Measurements from ENCODE around the gene PRDX2.
A peak's percentile ranks its signal among the peaks of the same experiment; 100 is the strongest.

The PRDX2 gene

DNA sequence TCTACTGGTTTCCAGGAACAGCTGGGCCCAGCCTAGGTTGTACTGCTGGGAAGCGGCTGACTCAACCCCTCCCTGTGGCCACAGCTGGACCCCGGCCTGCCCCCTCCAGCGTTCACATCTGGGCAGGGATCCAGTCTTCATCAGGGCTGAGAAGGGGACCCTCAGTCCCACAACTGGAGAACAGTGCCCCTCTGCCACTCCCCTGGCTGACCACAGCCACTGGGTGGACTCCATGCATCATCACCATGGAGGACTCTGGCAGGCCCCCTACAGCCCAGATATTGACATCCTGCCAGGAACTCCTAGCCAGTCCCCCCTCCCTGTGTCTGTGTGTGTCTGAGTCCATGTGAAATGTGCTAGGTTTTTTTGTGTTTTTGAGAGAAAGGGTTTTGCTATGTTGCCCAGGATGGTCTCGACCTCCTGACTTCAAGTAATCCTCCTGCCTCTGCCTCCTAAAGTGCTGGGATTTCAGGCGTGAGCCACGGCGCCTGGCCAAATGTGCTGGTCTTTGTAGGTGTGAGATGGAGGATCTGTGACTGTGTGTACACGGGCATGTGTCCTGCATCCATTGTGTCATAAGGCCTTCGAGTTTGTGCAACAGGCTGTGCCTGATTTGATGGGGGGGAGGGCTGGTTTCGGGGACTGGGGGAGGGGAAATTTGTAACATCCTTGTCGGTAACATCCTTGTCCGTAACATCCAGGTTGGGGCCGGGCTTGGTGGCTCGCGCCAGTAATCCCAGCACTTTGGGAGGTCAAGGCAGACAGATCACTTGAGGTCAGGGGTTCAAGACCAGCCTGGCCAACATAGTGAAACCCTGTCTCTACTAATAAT lies 22.2 kb downstream of the PRDX2 start:
- no peak for DNase-seq (ENCODE audit: low spot score)

DNA sequence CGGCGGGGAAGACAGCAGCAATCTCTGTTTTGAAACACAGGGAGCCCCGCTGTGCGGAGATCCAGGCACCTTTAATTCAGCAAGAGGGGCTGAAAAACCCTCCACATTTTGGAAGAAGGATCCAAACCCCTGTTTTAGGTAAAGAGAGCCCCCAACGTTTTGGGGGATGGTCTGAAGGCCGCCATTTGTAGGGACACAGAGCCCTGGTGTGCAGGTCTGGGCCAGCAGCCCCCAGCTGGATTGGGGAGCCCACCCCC lies 22.8 kb downstream of the PRDX2 start:
- no peak for DNase-seq (ENCODE audit: low spot score)

DNA sequence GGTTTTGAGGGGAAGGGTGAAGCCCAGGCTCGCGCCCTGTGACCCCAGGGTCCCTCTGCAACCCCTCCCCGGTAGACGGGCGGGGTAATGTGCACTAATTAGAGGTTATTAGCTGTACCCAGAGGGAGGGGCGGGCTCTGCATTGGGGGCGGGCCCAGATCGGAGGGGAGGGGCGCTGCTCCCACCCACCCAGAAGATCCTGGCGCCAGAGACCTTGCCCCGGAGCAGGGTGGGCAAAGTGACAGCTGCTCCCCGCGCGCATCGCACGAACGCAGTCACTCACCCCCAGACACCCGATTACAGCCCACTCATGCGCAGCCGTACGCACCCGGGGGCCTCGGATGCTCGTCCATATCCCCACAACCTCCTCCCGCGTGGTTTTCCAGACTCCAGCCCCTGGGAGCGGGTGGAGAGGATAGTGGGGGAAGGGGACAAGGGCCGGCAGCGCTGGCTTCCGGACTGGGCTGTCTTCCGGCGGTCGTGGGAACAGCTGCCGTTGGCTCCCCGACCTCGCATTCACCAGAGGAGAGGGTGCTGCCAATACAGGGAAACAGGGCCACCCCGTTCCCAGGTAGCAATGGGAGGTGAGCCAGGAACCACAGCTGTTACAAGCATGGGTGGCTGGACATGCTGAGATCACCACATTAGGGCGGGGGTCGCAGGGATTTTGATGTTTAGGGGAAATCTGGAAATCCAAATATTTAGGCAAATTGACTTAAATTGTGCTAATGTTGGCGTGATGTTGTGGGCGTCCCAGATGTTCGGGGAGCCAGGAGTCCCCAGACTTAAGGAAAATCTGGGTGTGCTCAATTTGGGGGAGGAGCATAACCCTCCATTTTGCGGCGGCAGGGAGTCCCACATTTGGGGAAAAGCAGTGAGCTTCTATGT lies 23.3 kb downstream of the PRDX2 start:
- DNase-seq (ENCODE audit: low spot score): peak; percentile 78

DNA sequence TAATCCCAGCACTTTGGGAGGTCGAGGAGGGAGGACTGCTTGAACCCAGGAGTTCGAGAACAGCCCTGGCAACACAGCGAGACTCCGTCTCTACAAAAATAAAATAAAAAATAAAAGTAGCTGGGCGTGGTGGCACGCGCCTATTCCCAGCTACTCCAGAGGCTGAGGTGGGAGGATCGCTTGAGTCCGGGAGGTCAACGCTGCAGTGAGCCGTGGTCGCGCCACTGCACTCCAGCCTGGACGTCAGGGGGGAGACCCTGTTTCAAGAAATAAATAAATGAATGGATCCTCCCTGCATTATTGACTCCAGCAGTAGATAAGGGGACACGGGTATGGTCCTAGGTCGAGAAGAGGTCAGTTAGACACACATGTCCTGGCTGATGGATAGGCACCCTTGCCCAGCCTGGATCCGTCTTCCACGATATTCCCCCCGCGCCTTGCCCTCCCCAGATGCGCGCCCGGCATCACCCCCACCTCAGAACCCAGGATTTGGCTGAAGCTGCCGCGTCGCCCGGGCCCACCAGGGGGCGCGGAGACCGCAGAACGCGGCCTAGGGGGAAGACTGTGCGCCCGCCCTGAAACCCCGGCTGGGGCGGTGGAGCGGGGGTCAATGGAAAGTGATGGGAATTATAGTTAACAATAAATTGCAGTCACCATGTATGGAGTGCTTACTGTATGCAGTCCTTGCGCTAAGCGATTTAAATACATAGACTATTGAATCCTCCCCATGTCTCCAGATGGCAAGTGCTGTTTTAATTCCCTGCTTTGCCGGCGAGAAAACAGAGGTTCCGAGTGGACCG lies 24.2 kb downstream of the PRDX2 start:
- DNase-seq (ENCODE audit: low spot score): peak; percentile 77

DNA sequence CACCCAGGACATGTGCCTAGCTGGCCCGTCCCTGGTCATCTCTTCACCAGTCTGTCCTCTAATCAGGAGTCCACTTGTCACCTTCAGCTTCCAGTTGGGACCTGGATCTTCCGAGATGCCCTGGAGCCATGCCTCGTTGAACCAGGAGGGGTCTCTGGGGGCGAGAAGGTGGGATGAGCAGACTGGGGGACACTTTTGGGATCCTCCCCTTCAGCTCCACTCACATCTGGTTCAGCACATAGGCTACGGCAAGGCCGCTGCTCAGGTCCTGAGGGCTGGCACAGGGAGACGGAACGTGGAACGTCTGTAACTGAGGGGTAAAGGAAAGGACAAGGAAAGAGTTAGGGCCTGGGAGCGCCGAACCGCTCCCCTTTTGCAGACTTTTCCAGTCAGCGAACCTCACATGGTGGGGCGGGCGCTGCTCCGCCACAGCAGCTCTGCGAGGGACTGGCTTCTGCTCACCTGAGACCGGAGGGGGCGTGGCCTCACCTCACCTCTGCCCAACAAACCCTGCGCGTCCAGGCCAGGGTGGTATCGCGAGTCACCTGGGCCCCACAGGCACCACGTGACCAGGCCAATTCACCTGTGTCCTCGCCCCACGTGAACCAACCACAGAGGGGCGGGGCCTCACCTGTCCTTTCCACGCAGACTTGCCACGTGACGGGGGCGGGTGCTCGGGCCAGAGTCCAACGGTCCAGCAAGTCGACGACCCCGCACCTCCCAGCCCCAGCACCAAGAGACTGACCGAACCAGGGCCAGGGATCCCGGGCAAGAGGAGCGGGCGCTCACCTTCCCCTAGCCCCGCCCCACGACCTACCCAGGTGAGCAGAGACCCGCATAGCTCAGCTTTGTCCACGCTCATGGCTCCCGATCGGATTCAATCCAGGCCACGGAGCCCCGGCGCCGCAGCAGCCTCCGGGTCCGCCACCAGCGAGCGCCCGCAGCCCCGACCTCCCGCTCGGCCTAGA lies 26.7 kb downstream of the PRDX2 start, which contains the start of gene HOOK2:
Gene HOOK2, minus strand, starts transcription at position 965 of the 968 bp plus-strand sequence. Its CDS starts 103 bp downstream, at position 862.
- no peak for DNase-seq (ENCODE audit: low spot score)

DNA sequence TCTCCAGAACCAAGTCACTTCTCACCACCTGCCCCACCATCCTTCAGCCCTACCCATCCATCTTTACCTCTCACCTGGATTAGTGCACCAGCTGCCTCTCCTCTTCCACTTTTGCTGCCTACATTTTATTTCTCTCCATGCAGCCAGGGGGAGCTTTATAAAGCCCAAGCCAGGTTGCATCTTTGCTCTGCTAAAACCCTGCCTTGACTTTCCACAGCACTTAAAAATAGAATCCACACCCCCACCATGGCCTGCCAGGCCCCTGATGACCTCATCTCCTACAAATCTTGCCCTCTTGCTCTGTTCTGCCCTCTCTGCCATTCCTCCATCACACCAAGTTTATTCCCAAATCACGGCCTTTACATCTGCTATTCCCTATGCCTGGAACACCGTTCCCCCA lies 28.0 kb downstream of the PRDX2 start:
- DNase-seq (ENCODE audit: low spot score): no peak

DNA sequence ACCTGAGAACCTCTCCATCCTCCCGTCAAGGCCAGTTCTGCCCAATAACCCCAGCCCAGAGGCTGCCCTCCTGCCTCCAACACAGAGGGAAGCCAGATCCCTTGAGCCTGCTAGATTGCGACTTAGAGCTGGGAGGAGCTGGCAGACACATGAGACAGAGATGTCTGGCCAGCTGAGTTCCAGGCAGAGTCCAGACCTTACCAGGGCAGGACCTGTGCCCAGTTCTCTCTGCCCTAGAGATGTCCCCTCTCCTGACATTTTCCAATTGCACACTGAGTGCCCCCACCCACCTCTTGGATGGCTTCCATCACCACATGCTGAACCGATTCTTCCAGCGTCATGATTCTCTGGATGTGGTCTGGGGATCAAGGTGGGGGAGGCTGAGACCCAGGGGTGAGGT lies 29.3 kb downstream of the PRDX2 start:
- no peak for DNase-seq (ENCODE audit: low spot score)

DNA sequence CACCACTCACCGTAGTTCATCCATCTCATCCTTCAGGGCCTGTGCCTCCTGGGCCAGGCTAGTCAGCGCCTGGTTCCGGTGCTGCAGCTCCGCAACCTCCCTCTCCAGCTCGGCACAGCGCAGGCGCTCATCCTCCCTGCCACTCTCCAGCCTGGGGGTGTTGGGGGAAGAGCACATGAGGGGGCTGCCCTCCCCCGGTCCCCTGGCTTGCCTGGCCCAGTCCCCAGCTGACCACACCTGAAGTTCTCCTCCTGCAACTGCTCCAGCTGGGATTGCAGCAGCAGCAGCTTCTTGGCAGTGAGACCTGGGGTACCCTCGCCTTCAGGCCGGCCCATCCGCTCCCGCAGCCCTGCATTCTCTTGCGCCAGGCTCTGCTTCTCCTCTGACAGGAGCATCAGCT lies 30.7 kb downstream of the PRDX2 start:
- no peak for DNase-seq (ENCODE audit: low spot score)

DNA sequence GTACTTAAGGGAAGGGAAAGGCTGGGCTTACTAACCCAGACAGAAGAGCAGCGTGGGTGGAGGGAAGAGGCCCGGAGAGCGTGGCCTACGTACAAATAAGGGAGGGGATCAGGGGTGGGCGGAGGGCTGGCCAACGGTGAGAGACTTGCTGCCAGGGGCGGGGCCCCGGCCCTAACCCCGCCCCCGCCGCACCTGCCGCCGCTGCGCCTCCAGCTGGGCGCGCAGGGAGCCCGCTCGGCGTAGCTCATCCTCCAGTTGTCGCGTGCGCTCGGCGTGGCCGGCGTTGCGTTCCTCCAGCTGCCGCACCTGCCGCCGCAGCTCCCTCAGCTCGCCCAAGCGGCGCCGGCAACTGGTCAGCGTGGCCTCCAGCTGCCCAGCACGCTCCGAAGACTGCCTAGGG lies 31.9 kb downstream of the PRDX2 start:
- DNase-seq (ENCODE audit: low spot score): peak; percentile 65

DNA sequence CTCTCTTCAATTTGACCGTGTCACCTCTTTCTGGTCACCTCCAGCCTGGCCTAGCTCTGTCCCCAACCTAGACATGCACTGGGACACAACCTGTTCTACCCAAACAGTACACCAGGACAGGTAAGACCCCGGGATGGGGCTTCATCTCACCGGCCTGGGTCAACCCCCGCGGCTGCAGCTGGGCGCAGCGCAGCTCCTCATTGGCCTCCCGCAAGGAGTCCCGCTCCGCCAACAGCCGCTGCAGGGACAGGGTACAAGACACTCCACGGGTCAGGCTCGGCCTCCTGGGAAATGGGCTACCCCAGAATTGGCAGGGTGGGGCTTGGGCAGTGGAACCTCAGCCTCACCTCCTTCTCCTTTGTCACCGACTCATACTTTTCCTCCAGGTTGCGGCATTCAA lies 33.9 kb downstream of the PRDX2 start:
- no peak for DNase-seq (ENCODE audit: low spot score)

DNA sequence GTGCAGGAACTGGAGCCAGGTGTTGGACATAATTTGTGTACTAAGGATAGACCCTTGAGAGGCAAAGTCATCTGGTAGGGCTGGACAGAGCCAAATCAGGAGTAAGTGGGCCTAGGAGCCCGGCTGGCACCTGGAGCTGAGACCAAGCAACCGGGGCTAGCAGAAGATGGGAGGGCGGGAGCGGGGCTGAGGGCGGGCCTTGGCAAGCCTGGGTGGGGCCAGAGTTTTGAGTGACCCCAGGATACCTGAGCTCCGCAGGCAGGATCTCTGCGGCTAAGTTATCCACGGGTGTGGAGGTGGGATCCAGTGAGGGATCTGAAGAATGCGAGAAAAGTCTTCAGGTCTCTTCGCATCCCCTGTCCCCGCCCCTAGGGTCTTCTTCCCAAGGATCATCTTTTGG lies 34.5 kb downstream of the PRDX2 start:
- no peak for DNase-seq (ENCODE audit: low spot score)

DNA sequence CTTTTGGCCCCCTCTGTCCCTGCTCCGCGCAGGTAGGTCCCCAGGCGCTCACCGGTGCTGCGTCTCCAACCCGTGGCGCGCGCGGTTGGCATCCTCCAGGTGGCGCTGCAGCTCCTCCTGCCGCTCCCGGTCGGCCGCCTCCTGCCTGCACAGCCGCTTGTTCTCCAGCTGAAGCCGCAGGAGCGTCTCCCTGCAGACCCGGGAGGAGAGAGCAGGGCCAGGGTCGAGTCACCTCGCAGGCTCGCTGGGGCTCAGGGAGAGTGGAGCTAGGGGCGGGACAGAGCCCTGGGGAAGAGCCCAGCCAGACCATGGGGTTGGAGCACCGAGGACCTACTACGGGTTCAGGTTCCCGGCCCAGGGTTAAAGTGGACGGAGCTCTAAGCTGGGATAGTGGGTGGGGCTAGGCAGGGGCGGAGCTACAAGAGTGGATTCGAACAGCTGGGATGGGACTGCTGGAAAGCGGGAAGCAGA lies 35.5 kb downstream of the PRDX2 start:
- DNase-seq (ENCODE audit: low spot score): no peak

DNA sequence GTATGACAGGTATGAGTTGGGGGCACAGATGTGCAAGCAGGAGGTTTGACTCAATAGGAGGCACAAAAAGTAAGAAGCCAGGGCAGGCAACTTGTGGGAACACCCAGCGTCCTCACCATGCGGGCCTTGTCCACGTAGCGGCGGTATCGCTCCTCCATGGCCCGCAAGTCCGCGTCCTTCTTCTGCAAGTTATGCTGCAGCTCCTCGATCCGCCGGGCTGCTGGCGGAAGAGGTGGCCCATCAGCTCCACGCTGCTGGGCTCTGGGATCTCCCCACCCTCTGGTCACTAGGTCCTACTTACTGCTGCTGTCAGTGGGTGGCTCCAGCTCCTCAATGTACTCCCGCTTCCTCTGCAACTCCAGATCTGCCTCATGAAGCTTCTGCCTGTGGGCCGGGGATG lies 36.9 kb downstream of the PRDX2 start:
- no peak for DNase-seq (ENCODE audit: low spot score)

DNA sequence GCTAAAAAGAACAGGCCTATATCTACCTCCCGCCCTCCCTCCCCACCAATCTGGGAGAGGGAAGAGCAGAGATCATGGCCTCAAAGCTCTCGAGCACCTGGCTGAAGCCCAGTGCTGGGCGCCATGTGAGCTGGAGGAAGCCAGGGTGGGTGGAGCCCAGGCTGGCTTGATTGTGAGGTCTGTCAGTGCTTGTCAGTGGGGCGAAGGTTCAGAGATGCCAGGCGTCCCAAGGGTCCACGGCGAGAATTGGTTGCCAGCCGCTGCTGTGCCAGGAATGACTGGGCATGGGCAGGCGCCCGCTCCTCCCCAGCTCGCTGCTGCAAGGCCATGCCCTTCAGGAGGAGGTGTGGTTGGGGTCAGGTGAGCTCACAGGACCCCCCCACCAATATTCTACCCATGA lies 38.5 kb downstream of the PRDX2 start:
- DNase-seq (ENCODE audit: low spot score): no peak

DNA sequence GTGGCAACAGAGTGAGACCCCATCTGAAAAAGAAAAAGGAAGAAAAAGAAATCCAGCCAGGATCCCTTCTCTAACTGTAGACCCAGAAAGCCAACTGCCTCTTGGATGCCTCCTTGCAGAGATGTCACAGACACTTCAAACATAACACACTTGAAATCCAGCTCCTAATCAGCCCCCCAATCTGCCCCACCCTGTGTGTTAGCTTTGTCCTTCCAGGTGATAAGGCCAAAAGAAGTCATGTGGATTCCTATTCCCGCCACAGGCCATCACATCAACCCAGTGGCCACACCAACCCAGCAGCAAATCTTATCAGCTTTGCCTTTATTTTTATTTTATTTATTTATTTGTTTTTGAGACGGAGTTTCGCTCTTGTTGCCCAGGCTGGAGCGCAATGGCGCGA lies 41.9 kb downstream of the PRDX2 start:
- DNase-seq (ENCODE audit: low spot score): no peak

DNA sequence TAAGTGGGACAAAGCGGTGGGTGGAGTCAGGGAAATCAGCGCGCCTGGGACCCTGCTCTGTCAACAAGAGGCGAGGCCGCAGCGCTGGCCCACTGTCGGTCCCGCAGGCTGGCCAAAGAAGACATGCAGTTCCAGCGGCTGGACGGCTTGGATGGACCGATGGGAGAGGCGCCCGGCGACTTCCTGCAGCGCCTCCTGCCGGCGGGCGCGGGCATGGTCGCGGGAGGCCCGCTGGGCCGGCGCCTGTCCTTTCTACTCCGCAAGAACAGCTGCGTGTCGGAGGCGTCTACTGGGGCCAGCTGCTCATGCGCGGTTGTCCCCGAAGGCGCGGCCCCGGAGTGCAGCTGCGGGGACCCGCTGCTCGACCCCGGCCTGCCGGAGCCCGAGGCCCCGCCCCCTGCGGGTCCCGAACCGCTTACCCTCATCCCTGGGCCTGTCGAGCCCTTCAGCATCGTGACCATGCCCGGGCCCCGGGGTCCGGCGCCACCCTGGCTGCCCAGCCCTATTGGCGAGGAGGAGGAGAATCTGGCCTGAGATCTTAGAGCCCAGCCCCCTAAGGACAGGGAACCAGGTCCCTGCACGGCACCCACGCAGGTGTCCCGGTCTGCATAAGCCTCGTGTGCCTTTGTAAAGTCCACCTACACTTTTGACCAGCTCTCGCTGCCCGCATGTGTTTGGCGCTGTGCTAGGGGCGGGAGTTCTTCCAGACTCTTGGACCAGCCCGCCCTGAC lies 43.9 kb downstream of the PRDX2 start:
- peak; percentile 83 for DNase-seq (ENCODE audit: low spot score)

DNA sequence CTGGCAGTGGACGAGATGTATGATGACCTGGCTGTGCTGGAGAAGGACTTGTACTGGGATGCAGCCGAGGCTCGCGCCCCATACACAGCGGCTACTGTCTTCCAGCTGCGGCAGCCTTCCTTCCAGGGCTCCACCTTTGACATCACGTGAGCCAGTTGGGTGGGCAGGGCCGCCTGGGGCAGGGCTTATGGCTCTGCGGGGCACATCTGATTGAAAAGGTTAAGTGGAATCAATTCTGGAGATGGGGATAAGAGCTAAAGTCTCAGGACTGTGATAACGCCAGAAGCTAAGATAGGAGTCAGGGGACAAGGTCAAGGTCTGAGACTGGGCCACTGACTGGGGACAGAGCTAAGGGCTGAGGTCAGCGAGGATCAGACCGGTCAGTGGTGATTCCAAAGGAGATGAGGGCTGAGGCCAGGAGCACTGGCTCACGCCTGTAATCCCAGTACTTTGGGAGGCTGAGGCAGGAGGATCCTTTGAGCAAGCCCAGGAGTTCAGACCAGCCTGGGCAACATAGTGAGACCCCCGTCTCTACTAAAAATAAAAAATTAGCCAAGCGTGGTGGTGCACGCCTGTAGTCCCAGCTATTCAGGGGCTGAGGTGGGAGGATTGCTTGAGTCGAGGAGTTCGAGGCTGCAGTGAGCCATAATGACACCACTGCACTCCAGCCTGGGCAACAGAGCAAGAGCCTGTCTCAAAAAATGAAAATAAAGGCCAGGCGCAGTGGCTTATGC lies 45.3 kb downstream of the PRDX2 start:
- DNase-seq (ENCODE audit: low spot score): no peak

DNA sequence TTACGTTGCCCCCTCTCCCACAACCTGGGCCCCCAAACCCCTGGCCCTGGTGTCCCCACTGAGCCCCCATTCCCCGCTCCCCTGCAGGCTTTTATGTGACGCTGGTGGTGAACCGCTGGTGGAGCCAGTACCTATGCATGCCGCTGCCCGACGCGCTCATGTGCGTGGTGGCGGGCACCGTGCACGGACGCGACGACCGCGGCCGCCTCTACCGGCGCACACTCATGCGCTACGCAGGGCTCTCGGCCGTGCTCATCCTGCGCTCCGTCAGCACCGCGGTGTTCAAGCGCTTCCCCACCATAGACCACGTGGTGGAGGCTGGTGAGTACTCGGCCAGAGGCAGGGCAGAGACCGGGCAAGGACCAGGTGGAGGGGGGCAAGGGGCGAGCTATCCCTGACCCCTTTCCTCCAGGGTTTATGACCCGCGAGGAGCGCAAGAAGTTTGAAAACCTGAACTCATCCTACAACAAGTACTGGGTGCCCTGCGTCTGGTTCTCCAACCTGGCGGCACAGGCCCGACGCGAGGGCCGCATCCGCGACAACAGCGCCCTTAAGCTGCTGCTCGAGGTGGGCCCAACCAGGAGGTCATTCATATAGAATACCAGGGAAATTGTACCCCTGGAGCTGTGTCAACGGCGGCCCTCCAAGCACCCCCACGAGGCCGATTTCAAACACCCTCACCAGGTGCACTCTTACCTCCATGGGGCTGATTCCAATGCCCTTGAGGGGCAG lies 47.0 kb downstream of the PRDX2 start:
- DNase-seq (ENCODE audit: low spot score): no peak
